GM23338 (cell line): Measurements from ENCODE around the gene COX4I1. TPM values are rescaled to one million over a fixed set of nuclear protein-coding genes. Genes with fewer than 3 reads are reported as not detected.
A peak's percentile ranks its signal among the peaks of the same experiment; 100 is the strongest.

ENCODE experiments used
- ATAC-seq: fragments of 200-7000 bp; cut with Tn5 transposase; 3 replicates; pipeline ENCODE4 v1.9.1; 2020
- DNase-seq: peaks from one replicate; pipeline ENCODE4 v3.0.0-alpha.2; 2015; ENCODE audit warnings: low spot score
- H2AFZ ChIP-seq: fragments of 200-600 bp; sonication (generic); 2 replicates; pipeline ENCODE4 v1.8.0; 2016; ENCODE audit warnings: antibody characterized with exemption, mild to moderate bottlenecking, moderate library complexity
- H3F3A ChIP-seq: fragments of 200-600 bp; sonication (generic); replicated peaks from 2 replicates; pipeline ENCODE4 v1.8.0; 2017; ENCODE audit warnings: antibody characterized with exemption, mixed run types, low read depth
- H3K27ac ChIP-seq: fragments of 200-600 bp; sonication (generic); 2 replicates; pipeline ENCODE4 v1.6.1; 2016; ENCODE audit warnings: low read depth
- H3K27me3 ChIP-seq: fragments of 200-600 bp; sonication (generic); 2 replicates; pipeline ENCODE4 v1.8.0; 2016; ENCODE audit warnings: mild to moderate bottlenecking, mixed run types, moderate library complexity; ENCODE audit not compliant: insufficient read depth
- H3K36me3 ChIP-seq: fragments of 200-600 bp; sonication (generic); 2 replicates; pipeline ENCODE4 v1.8.0; 2016; ENCODE audit warnings: mild to moderate bottlenecking; ENCODE audit not compliant: insufficient read depth
- H3K4me1 ChIP-seq: fragments of 200-600 bp; sonication (generic); 2 replicates; pipeline ENCODE4 v1.8.0; 2016; ENCODE audit warnings: mild to moderate bottlenecking, moderate library complexity; ENCODE audit not compliant: insufficient read depth
- H3K4me2 ChIP-seq: fragments of 200-600 bp; sonication (generic); 2 replicates; pipeline ENCODE4 v1.7.1; 2017; ENCODE audit warnings: mixed run types
- H3K4me3 ChIP-seq: fragments of 200-600 bp; sonication (generic); 2 replicates; pipeline ENCODE4 v1.6.1; 2016; ENCODE audit warnings: mixed run types
- H3K79me2 ChIP-seq: fragments of 200-600 bp; sonication (generic); replicated peaks from 2 replicates; pipeline ENCODE4 v1.8.0; 2017; ENCODE audit warnings: mild to moderate bottlenecking; ENCODE audit not compliant: insufficient read depth
- H3K9me2 ChIP-seq: fragments of 200-600 bp; sonication (generic); 2 replicates; pipeline ENCODE4 v1.8.0; 2017; ENCODE audit not compliant: insufficient read depth
- H4K20me1 ChIP-seq: fragments of 200-600 bp; sonication (generic); replicated peaks from 2 replicates; pipeline ENCODE4 v1.8.0; 2017; ENCODE audit warnings: mild to moderate bottlenecking; ENCODE audit not compliant: insufficient read depth
- H3K27ac Mint-ChIP-seq: 2 replicates; pipeline ENCODE4 v1.8.0; 2020; ENCODE audit warnings: inconsistent platforms, mild to moderate bottlenecking, moderate library complexity, mixed read lengths
- H3K27me3 Mint-ChIP-seq: 3 replicates; pipeline ENCODE4 v1.8.0; 2022; ENCODE audit warnings: low read depth, mild to moderate bottlenecking, moderate library complexity, mixed read lengths, inconsistent platforms; ENCODE audit not compliant: insufficient read depth, poor library complexity
- H3K36me3 Mint-ChIP-seq: 3 replicates; pipeline ENCODE4 v1.8.0; 2021; ENCODE audit warnings: low read depth, mild to moderate bottlenecking, inconsistent platforms, moderate library complexity, mixed read lengths
- H3K4me1 Mint-ChIP-seq: 3 replicates; pipeline ENCODE4 v1.8.0; 2020; ENCODE audit warnings: mild to moderate bottlenecking, inconsistent platforms, mixed read lengths
- H3K4me3 Mint-ChIP-seq: 3 replicates; pipeline ENCODE4 v1.8.0; 2021; ENCODE audit warnings: moderate library complexity, mild to moderate bottlenecking, inconsistent platforms, mixed read lengths
- H3K9me3 Mint-ChIP-seq: 3 replicates; pipeline ENCODE4 v1.8.0; 2020; ENCODE audit warnings: moderate library complexity, mild to moderate bottlenecking, inconsistent platforms, mixed read lengths
- CREB1 ChIP-seq: fragments of 250-450 bp; sonication (Bioruptor Pico); IDR thresholded peaks from 2 replicates; pipeline ENCODE4 v1.5.0; 2020; ENCODE audit warnings: low read depth, mild to moderate bottlenecking, moderate library complexity
- ETS1 ChIP-seq: IDR thresholded peaks from 2 replicates; pipeline ENCODE4 v1.6.1; 2016; ENCODE audit warnings: antibody characterized with exemption
- JUNB ChIP-seq: IDR thresholded peaks from one replicate; pipeline ENCODE4 v1.6.1; 2016; ENCODE audit warnings: antibody characterized with exemption; ENCODE audit not compliant: unreplicated experiment
- POLR2AphosphoS5 ChIP-seq: IDR thresholded peaks from 2 replicates; pipeline ENCODE4 v1.6.1; 2016; ENCODE audit warnings: antibody characterized with exemption, low read depth
- STAT1 ChIP-seq: IDR thresholded peaks from one replicate; pipeline ENCODE4 v1.6.1; 2016; ENCODE audit warnings: antibody characterized with exemption; ENCODE audit not compliant: unreplicated experiment
- ZNF114 ChIP-seq: fragments of 250-450 bp; sonication (Bioruptor Pico); IDR thresholded peaks from 2 replicates; pipeline ENCODE4 v1.5.0; 2020; ENCODE audit warnings: mild to moderate bottlenecking, moderate library complexity
- ZNF462 ChIP-seq: fragments of 250-450 bp; sonication (Bioruptor Pico); IDR thresholded peaks from 2 replicates; pipeline ENCODE4 v1.5.0; 2020; ENCODE audit warnings: mild to moderate bottlenecking, moderate library complexity
- polyA plus RNA-seq: library from polyadenylated mRNA; unstranded; fragments of >200 nt; fragmentation: Nextera tagmentation; extraction: Ambion mirVana; gene quantifications from 2 replicates; pipeline ENCODE4 v1.2.1, GENCODE V29; 2016
- total RNA-seq: library from RNA; depleted of rRNA; stranded (reverse); fragments of >200 nt; shearing (Covaris generic); gene quantifications from 2 replicates; pipeline ENCODE4 v1.2.3, GENCODE V29; 2014

Gene COX4I1
- total and polyA plus RNA-seq, 2 experiments from 2014 or later: 329 to 1,008 TPM

- TF ChIP-seq ZNF462 (CRISPR knock-in tag): no peak
- no peak for TF ChIP-seq POLR2AphosphoS5
- TF ChIP-seq JUNB: no peak
- TF ChIP-seq CREB1: no peak
- no peak for TF ChIP-seq ZNF114 (CRISPR knock-in tag)
These were observed 40.4 kb upstream of the COX4I1 start (continued) for GRCh38 chr16:85759136-85759535.

GRCh38 chr16:85759631-85760419, 39.7 kb upstream of the COX4I1 start:
- H3K36me3 Mint-ChIP-seq: no peaks in the 10 kb centered on the region; the same call in 2 of the 3 replicates
- H3K9me2 ChIP-seq: no peaks in the 10 kb centered on the region
- H3K27ac ChIP-seq: no peak overlapping the region
- no peak overlapping the region for H3K4me3 ChIP-seq
- H3K27me3 Mint-ChIP-seq: peaks cover 5% of the 10 kb centered on the region
- H3F3A ChIP-seq: no peaks in the 10 kb centered on the region
- H3K36me3 ChIP-seq: no peaks in the 10 kb centered on the region
- no peaks in the 10 kb centered on the region for H3K79me2 ChIP-seq
- H3K27me3 ChIP-seq: no peaks in the 10 kb centered on the region
- H3K9me3 Mint-ChIP-seq: no peaks in the 10 kb centered on the region; the same call in 2 of the 3 replicates
- no peak overlapping the region for H3K27ac Mint-ChIP-seq
- H3K4me2 ChIP-seq: no peak overlapping the region
- no peak overlapping the region for H2AFZ ChIP-seq
- DNase-seq (peak; percentile 66), ATAC-seq (peak; percentile 87)
- H3K4me1 ChIP-seq: 0 out of 2 replicates have a peak, but pooled peaks cover 3% of the 10 kb centered on the region
- no peak overlapping the region for H3K4me3 Mint-ChIP-seq
- H3K4me1 Mint-ChIP-seq: peaks cover 6% of the 10 kb centered on the region; the same call in 2 of the 3 replicates
- no peaks in the 10 kb centered on the region for H4K20me1 ChIP-seq
- TF ChIP-seq STAT1 (no peak), ETS1 (no peak), ZNF462 (CRISPR knock-in tag) (no peak), CREB1 (no peak)
